Upper lobe of right lung (tissue), 1 donor: ENCODE measurements around the gene AQP3. TPM values are rescaled to one million over a fixed set of nuclear protein-coding genes. Genes with fewer than 3 reads are reported as not detected.
"Not testable (repeated sequence)": the region's sequence is repeated elsewhere in the genome, so short reads cannot be mapped to it uniquely, and the experiment has no call there.

ENCODE experiments used
- ATAC-seq: fragments of 200-7000 bp; cut with Tn5 transposase; one replicate; pipeline ENCODE4 v1.9.1; 2020; ENCODE audit warnings: mild to moderate bottlenecking, moderate library complexity
- DNase-seq: peaks from one replicate; pipeline ENCODE4 v3.0.0-alpha.2; 2020
- H3K27ac ChIP-seq: fragments of 200-600 bp; one replicate; pipeline ENCODE4 v1.8.0; 2022
- H3K27me3 ChIP-seq: fragments of 200-600 bp; one replicate; pipeline ENCODE4 v1.8.0; 2022; ENCODE audit warnings: mild to moderate bottlenecking
- H3K36me3 ChIP-seq: fragments of 200-600 bp; one replicate; pipeline ENCODE4 v1.8.0; 2022
- H3K4me1 ChIP-seq: fragments of 200-600 bp; one replicate; pipeline ENCODE4 v1.8.0; 2022
- H3K4me3 ChIP-seq: fragments of 200-600 bp; one replicate; pipeline ENCODE4 v1.8.0; 2022; ENCODE audit warnings: mild to moderate bottlenecking
- H3K9me3 ChIP-seq: fragments of 200-600 bp; one replicate; pipeline ENCODE4 v1.8.0; 2022
- intact Hi-C: fragments of 100-400 bp; cut with DNase I; formaldehyde crosslinking; loops from one replicate; pipeline ENCODE4 v1.11.0; 2022
- long read RNA-seq: library from polyadenylated mRNA; unstranded; transcript quantifications from one replicate; pipeline ENCODE4 v2.0.0, GENCODE V29; 2021
- total RNA-seq: library from RNA; stranded (reverse); fragmentation: NEBNext Ultra II Directional; extraction: Animal tissue kit (Norgen Biotek cat#: 25700); gene quantifications from one replicate; pipeline ENCODE4 v1.2.1, GENCODE V29; 2021
- TF ChIP-seq, protein P1 (sequence below): fragments of 200-600 bp; IDR thresholded peaks from one replicate; pipeline ENCODE4 v1.8.0; 2022; ENCODE audit warnings: antibody characterized with exemption
- donor health status: DM: no; HTN: yes; CAD: no; lungs with severe emphysema.

AQP3 gene
- 352 TPM for total RNA-seq
- long read RNA-seq, transcript AQP3-201 (6 exons, 1,871 nt), result major isoform, 367 of 477 reads
- long read RNA-seq, transcript AQP3-205 (3 exons, 898 nt), result minor isoform, 21 of 477 reads
- long read RNA-seq, partial matches to known transcripts, result 80 of 477 reads
- long read RNA-seq, other reads (novel, unspliced or antisense), result 9 of 477 reads

DNA sequence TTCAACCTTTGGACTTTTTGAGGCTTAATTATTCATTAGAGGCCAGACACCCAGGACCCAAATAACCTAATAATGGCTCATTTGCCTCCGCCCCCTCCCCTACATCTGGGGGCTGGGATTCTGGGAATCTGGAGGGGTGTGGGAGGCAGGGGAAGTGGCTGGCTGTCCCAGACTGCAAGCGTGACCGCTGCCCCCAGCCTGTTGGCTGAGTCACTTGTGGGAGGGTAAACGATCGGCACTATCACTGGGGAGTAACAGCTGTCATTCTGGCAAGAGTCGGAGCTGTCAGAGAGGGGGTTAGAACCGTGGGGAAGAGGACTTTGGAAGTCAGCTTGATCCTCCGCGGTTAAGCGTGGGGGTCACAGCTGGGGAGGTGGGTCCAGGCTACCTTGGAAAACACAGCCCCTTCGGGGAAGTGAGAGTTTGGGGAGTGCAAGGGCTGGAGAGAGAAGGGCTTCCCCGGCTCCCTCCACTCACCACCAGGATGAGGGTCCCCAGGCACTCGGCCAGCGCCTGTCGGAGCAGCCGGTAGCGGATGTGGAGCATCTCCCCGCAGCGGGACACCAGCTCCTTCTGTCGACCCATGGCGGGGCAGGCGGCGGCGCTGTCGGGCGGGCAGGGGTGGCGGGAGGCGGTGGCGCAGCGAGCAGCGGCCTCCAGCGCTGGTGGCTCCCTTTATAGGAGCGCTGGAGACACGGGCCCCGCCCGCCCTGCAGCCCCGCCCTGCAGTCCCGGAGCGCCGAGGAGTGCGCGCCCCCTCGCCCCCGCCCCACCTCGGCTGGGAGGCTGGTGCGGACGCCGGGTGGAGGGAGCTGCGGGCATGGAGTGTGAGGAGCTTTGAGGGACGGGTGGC lies at the start of gene AQP3:
Gene AQP3 (minus strand): TSS at position 648 of the 853 bp plus-strand sequence. CDS start 63 bp downstream, at position 585.
- ATAC-seq (peak; percentile 88), DNase-seq (peak; percentile 91)
- no peaks in the 10 kb centered on the region for H3K27me3 ChIP-seq
- TF ChIP-seq, protein P1, sequence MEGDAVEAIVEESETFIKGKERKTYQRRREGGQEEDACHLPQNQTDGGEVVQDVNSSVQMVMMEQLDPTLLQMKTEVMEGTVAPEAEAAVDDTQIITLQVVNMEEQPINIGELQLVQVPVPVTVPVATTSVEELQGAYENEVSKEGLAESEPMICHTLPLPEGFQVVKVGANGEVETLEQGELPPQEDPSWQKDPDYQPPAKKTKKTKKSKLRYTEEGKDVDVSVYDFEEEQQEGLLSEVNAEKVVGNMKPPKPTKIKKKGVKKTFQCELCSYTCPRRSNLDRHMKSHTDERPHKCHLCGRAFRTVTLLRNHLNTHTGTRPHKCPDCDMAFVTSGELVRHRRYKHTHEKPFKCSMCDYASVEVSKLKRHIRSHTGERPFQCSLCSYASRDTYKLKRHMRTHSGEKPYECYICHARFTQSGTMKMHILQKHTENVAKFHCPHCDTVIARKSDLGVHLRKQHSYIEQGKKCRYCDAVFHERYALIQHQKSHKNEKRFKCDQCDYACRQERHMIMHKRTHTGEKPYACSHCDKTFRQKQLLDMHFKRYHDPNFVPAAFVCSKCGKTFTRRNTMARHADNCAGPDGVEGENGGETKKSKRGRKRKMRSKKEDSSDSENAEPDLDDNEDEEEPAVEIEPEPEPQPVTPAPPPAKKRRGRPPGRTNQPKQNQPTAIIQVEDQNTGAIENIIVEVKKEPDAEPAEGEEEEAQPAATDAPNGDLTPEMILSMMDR, result peak; percentile 42
- peaks cover 11% of the 10 kb centered on the region for H3K36me3 ChIP-seq
- no peaks in the 10 kb centered on the region for H3K9me3 ChIP-seq
- H3K4me1 ChIP-seq, result peaks cover 18% of the 10 kb centered on the region
- intact Hi-C loops, result no loop called here
- peak within 1 kb of the TSS; percentile 72 for H3K4me3 ChIP-seq
- H3K27ac ChIP-seq, result peak within 1 kb of the TSS; percentile 83

DNA sequence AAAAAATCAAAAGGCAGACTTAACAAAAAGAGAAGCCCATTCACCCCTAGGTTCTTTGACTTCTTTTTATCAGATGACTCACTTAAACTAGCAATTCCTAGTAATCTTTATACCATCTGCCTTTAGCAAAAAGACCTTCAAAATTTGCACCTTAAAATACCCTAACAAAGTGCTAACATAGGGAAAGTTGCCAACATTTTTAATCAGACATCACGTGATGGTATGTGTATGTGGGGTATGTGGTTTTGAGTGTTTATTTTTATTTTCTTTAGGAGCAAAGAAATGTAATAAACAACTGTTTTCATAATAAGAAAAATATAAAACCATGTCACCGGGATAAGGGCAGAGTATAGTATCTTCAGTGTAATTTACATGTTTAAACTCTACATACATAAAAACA lies 46.4 kb upstream of the AQP3 start:
- H3K27me3 ChIP-seq, H3K9me3 ChIP-seq, ATAC-seq, intact Hi-C loops, H3K4me3 ChIP-seq, H3K27ac ChIP-seq, H3K36me3 ChIP-seq, H3K4me1 ChIP-seq, DNase-seq: not testable (repeated sequence)

DNA sequence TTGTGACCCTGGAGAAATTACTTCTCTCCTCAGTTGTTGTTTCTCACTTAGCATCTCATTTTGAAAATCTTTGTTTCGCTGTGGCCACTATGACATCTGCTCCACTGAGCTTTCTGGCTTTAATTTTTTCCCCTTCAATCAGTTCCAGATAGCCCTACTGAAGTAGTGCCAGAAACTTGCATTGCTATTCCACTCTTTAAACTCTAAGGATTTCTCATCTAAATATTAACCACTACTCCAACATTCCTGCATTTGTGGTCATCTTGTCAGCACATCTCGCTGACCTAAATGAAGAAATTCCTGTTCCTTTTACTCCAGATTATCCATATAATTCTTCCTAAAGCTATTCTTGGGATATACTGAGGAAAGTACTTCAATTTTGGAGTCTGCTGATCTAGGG lies 41.7 kb upstream of the AQP3 start:
- ATAC-seq (no peak), DNase-seq (no peak)
- Histone ChIP-seq H3K9me3 (no peaks in the 10 kb centered on the region), H3K27me3 (no peaks in the 10 kb centered on the region), H3K27ac (no peak overlapping the region), H3K36me3 (no peaks in the 10 kb centered on the region), H3K4me1 (no peaks in the 10 kb centered on the region), H3K4me3 (no peak overlapping the region)
- intact Hi-C loops, result no loop called here
- TF ChIP-seq, protein P1, result no peak

DNA sequence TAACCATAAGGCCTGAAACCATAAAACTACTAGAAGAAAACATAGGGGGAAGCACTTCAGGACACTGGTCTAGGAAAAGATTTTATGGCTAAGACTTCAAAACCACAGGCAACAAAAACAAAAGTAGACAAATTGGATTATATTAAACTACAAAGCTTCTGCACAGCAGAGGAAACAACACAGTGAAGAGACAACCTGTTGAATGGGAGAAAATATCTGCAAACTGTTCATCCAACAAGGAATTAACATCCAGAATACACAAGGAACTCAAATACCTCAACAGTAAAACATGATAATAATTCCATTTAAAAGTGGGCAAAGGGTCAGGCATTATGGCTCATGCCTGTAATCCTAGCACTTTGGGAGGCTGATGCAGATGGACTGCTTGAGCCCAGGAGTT lies 37.9 kb upstream of the AQP3 start:
- H3K9me3 ChIP-seq, H3K4me3 ChIP-seq, H3K27ac ChIP-seq, DNase-seq, intact Hi-C loops, H3K36me3 ChIP-seq, H3K4me1 ChIP-seq, ATAC-seq, H3K27me3 ChIP-seq: not testable (repeated sequence)

DNA sequence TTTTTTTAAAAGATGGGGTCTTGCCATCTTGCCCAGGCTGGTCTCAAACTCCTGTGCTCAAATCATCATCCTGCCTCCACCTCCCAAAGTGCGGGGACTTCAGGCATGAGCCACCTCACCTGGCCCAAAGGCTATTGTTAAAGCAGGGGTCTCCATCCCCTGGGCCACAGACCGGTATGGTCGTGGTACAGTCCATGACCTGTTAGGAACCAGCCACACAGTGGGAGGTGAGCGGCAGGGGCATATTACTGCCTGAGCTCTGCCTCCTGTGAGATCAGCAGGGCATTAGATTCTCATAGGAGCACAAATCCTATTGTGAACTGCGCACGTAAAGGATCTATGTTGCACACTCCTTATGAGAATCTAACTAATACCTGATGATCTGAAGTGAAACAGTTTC lies 33.6 kb upstream of the AQP3 start:
- H3K9me3 ChIP-seq, result no peaks in the 10 kb centered on the region
- H3K4me3 ChIP-seq, result no peak overlapping the region
- ATAC-seq (no peak), DNase-seq (no peak)
- intact Hi-C loops, result no loop called here
- H3K36me3 ChIP-seq, result no peaks in the 10 kb centered on the region
- no peak overlapping the region for H3K27ac ChIP-seq
- TF ChIP-seq, protein P1, result no peak
- no peaks in the 10 kb centered on the region for H3K4me1 ChIP-seq
- H3K27me3 ChIP-seq, result no peaks in the 10 kb centered on the region

DNA sequence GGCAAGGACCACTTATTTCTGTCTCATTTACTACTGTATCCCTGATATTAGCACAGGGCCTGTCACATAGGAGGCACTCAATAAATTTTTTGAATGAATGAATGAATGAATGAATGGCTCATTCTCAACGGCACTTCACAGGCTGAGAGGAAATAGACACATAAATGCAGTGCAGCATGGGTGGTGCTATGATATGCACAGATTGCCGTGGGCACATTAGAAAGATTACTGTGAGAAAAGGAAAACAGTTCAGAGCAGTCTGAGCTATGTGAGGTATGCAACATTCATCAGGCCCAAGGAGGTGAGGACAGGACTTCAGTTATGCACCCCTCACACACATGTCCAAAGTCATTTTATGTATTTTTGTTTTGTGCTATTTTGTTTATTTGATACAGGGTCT lies 32.7 kb upstream of the AQP3 start:
- Histone ChIP-seq H3K4me1 (no peaks in the 10 kb centered on the region), H3K27me3 (no peaks in the 10 kb centered on the region), H3K27ac (no peak overlapping the region), H3K36me3 (no peaks in the 10 kb centered on the region), H3K4me3 (no peak overlapping the region), H3K9me3 (no peaks in the 10 kb centered on the region)
- no peak for ATAC-seq
- TF ChIP-seq, protein P1, result no peak
- intact Hi-C loops, result no loop called here
- no peak for DNase-seq
